ENCODE data around the gene PHLDB1. TPM values are rescaled to one million over a fixed set of nuclear protein-coding genes. Genes with fewer than 3 reads are reported as not detected.

Gene PHLDB1
- total and polyA plus RNA-seq, 4 donors = 27.3 to 90.5 (median 76.1) TPM

DNA sequence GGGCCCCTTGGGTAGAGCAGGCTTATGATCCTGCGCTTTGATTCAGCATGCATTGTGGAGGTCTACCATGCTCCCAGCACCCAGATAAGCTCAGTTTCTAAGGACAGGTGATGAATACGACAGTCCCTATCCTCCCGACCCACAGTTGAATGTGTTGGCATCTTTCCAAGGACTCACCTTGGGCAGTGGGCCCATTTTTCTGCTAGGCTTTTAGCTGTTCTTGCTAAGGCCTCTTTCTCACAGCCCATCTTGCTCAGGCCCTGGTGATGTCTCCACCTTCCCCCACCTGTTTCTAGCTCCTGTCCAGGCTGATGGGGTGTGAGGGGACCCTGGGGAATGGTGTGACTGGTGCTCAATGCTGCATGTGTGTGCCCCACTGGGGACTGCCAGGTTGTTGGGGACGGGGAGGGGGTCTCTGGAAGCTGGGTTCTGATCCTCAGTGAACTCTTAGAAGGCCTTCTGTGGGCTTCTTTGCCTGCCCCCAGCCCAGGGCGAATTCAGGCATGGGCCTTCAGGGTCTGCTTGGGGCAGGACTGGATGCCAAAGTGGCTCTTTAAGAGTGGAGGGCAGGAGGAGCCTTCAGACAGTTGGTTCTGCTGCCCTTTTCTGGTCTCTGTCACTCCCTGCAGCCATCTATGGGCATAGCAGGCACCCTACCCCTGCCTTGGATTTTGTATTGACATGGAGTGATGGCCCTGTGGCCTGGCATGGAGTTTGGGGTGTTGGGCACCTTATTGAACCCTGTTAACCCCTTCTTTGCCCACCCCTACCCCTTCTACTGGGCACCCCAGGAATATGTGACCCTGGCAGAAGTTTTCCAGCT lies 33.1 kb downstream of the PHLDB1 start:
- Histone ChIP-seq H3K27ac (ENCODE audit: low read depth in 1 of 2, low read length in 1 of 2) (no peak overlapping the region), H3K4me1 (ENCODE audit: control insufficient read depth in 5 of 5, insufficient read depth in 5 of 5, low read length in 5 of 5) (peaks cover 0 to 16% (median 1%) of the 10 kb centered on the region in 5 donors), H3K4me3 (no peak overlapping the region), H3K9ac (ENCODE audit: insufficient read depth in 1 of 2, low read length in 2 of 2) (no peak overlapping the region), H3K27me3 (ENCODE audit: control insufficient read depth in 3 of 3, insufficient read depth in 3 of 3, low read length in 2 of 3) (no peaks in the 10 kb centered on the region), H3K36me3 (ENCODE audit: control insufficient read depth in 4 of 4, insufficient read depth in 4 of 4, low read length in 4 of 4) (peaks cover 8 to 67% (median 49%) of the 10 kb centered on the region in 4 donors), H3K9me3 (ENCODE audit: control insufficient read depth in 4 of 4, insufficient read depth in 3 of 4, low read length in 3 of 4) (no peaks in the 10 kb centered on the region)
- WGBS, 2 donors = 72 to 96% methylated on average over 5 of the region's 5 CpGs
- TF ChIP-seq, protein P1, sequence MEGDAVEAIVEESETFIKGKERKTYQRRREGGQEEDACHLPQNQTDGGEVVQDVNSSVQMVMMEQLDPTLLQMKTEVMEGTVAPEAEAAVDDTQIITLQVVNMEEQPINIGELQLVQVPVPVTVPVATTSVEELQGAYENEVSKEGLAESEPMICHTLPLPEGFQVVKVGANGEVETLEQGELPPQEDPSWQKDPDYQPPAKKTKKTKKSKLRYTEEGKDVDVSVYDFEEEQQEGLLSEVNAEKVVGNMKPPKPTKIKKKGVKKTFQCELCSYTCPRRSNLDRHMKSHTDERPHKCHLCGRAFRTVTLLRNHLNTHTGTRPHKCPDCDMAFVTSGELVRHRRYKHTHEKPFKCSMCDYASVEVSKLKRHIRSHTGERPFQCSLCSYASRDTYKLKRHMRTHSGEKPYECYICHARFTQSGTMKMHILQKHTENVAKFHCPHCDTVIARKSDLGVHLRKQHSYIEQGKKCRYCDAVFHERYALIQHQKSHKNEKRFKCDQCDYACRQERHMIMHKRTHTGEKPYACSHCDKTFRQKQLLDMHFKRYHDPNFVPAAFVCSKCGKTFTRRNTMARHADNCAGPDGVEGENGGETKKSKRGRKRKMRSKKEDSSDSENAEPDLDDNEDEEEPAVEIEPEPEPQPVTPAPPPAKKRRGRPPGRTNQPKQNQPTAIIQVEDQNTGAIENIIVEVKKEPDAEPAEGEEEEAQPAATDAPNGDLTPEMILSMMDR (IDR thresholded peaks at IDR 0.05; ENCODE audit: control extremely low read depth, extremely low read depth) = no peak
- ATAC-seq (ENCODE audit: insufficient read depth, low FRiP score) (no peak), DNase-seq (no peak)

DNA sequence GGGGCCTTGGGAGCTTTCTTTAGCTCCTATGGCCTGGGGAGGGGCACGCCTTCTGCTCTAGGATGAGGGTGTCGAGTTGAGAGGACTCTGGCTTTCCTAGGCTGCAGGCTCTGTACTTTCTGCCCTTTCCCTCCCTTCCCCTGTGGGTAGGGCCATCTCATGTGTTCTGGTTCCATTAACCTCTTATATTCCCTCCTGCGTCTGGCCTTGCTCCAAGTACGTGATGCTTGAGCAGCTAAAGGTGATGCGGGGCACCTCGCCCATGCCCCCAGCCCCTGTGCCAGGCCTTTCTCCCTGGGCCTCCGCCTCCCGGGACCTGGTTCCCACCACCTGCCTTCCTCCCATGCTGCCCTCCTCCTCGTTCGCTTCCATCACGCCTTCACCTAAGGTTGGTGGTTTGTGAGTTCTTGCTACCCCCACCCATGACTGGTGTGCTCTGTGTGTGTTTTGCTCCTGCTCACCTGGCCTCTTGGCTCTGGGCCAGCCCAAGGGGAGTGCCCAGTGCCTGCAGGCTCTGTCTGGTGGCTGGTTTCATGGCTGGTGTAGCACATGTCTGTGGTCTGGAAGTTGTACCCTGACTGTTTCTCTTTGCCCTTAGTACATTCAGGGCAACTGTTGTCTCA lies 34.1 kb downstream of the PHLDB1 start:
- no peaks in the 10 kb centered on the region for H3K27me3 ChIP-seq (ENCODE audit: control insufficient read depth in 3 of 3, insufficient read depth in 3 of 3, low read length in 2 of 3)
- WGBS, 2 donors = 84 to 93% methylated on average over 11 of the region's 11 CpGs
- H3K36me3 ChIP-seq (ENCODE audit: control insufficient read depth in 4 of 4, insufficient read depth in 4 of 4, low read length in 4 of 4) = peaks cover 8 to 65% (median 49%) of the 10 kb centered on the region in 4 donors
- ATAC-seq (ENCODE audit: insufficient read depth, low FRiP score) (no peak), DNase-seq (peak; percentile 34 to 53 (median 45))
- peaks cover 0 to 9% (median 0%) of the 10 kb centered on the region in 5 donors for H3K4me1 ChIP-seq (ENCODE audit: control insufficient read depth in 5 of 5, insufficient read depth in 5 of 5, low read length in 5 of 5)
- no peak overlapping the region for H3K4me3 ChIP-seq
- H3K27ac ChIP-seq (ENCODE audit: low read depth in 1 of 2, low read length in 1 of 2) = no peak overlapping the region
- H3K9me3 ChIP-seq (ENCODE audit: control insufficient read depth in 4 of 4, insufficient read depth in 3 of 4, low read length in 3 of 4) = no peaks in the 10 kb centered on the region
- no peak overlapping the region for H3K9ac ChIP-seq (ENCODE audit: insufficient read depth in 1 of 2, low read length in 2 of 2)
- TF ChIP-seq, protein P1 (IDR thresholded peaks at IDR 0.05; ENCODE audit: control extremely low read depth, extremely low read depth) = no peak

DNA sequence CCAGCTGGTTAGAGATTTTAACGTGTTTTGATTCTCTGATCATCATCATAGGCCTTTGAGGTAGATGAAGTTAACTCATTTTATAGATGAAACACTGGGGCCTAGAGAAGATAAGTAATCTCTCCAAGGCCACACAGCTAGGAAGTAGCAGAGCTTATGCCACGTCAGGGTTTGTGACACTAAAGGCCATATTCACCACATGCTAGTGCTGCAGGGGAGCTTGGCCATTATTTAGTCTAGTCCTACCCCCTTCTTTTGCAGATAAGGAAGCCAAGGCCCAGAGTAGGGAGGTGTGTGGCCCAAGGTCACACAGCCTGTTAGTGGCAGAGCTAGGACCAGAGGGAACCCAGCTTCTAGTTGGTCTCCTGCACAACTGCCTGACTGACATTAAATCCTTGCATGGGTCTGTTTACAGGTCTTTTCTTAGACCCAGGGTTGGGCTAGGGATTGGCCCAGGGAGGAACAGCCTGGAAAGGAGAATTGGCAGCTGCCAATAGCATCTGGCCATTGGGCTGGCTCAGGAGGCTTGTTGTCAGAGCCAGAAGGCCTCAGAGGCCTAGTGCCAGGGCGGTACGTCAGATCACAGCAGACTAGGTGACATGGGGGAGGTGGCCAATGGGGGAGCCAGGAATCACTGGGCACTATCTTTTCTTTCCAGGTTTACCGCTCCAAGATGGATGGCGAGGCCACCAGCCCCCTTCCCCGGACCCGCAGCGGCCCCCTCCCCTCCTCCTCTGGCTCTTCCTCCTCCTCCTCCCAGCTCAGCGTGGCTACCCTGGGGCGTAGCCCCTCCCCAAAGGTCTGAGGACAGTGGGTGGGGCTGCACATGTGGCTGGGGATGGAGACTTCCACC lies 36.0 kb downstream of the PHLDB1 start:
- Histone ChIP-seq H3K9ac (ENCODE audit: insufficient read depth in 1 of 2, low read length in 2 of 2) (no peak overlapping the region), H3K36me3 (ENCODE audit: control insufficient read depth in 4 of 4, insufficient read depth in 4 of 4, low read length in 4 of 4) (peaks cover 10 to 67% (median 47%) of the 10 kb centered on the region in 4 donors), H3K4me1 (ENCODE audit: control insufficient read depth in 5 of 5, insufficient read depth in 5 of 5, low read length in 5 of 5) (peaks cover 0 to 9% (median 0%) of the 10 kb centered on the region in 5 donors), H3K27me3 (ENCODE audit: control insufficient read depth in 3 of 3, insufficient read depth in 3 of 3, low read length in 2 of 3) (no peaks in the 10 kb centered on the region), H3K4me3 (no peak overlapping the region), H3K27ac (ENCODE audit: low read depth in 1 of 2, low read length in 1 of 2) (no peak overlapping the region), H3K9me3 (ENCODE audit: control insufficient read depth in 4 of 4, insufficient read depth in 3 of 4, low read length in 3 of 4) (no peaks in the 10 kb centered on the region)
- DNase-seq (no peak), ATAC-seq (ENCODE audit: insufficient read depth, low FRiP score) (no peak)
- TF ChIP-seq, protein P1 (IDR thresholded peaks at IDR 0.05; ENCODE audit: control extremely low read depth, extremely low read depth) = no peak
- 80 to 94% methylated on average over 11 of the region's 11 CpGs for WGBS, 2 donors
